ENCODE measurements around the gene PLK5.
"Not testable (repeated sequence)": the region's sequence is repeated elsewhere in the genome, so short reads cannot be mapped to it uniquely, and the experiment has no call there.

Gene PLK5

DNA sequence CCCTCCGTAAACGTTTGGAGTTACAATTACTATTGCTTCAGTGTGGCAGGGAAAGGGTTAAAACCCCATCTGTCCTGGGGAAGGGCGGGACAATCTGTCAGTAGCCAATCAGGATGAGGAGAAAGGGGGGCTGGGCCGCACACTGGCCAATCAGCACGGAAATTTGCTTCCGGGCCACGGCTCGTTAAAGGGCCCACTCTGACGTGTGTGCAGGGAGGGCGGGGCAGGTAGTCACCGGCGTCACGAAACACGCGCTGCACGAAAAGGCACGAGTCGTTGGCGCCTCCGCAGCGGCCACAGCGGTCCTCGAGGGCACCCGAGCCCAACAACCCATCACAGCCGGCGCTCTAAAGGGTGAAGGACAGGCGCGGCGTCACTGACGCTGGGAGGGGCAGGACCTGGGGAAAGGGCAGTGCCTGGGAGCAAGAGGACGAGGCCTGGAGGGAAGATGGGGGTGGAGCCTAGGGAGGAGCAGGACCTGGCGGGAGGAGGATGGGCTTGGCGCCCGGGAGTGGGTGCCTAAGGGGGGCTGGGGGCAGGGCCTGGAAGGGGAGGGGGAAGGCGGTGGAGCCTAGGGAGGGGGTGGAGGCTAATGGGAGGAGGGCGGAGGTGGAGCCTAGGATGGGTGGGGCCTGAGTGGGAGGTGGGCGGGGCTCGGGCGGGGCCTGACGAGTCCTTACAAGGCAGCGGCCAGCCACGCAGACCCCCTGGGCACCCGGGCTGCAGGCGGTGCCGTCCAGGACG is 15.9 kb upstream of the PLK5 start:
- peak; percentile 98 for DNase-seq (ENCODE audit: low spot score)

DNA sequence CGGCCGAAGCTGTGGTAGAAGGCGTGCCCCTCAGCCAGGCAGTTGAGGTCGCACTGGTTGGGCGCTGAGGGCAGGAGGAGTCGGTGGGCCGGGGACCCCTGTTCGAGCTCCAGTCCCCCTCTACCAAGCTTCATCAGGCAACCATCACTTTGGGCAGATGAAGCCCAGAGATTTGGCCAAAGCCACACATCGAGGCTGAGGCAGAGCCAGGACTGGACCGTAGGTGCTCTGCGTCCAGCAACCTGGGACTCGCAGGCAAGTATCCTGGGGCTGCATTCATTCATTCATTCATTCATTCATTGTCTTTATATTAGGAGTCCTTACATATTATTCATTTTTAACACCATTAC is 15.4 kb upstream of the PLK5 start:
- DNase-seq (ENCODE audit: low spot score), result no peak

GRCh38 chr19:1509602-1510441 is 14.1 kb upstream of the PLK5 start:
- no peak for DNase-seq (ENCODE audit: low spot score)

GRCh38 chr19:1510442-1510806 is 13.5 kb upstream of the PLK5 start:
- DNase-seq (ENCODE audit: low spot score), result no peak

GRCh38 chr19:1510807-1511206 is 13.1 kb upstream of the PLK5 start:
- no peak for DNase-seq (ENCODE audit: low spot score)

GRCh38 chr19:1511318-1512317 is 12.3 kb upstream of the PLK5 start:
- no peak for DNase-seq (ENCODE audit: low spot score)

GRCh38 chr19:1512671-1513498 is 11.0 kb upstream of the PLK5 start, which contains the start of gene ADAMTSL5:
ADAMTSL5 (minus strand) TSS chr19:1513019; CDS start chr19:1510943, 2,076 bp downstream.
- no peak for DNase-seq (ENCODE audit: low spot score)

GRCh38 chr19:1513499-1514294 is 10.2 kb upstream of the PLK5 start:
- no peak for DNase-seq (ENCODE audit: low spot score)

GRCh38 chr19:1514295-1514661 is 9.6 kb upstream of the PLK5 start:
- no peak for DNase-seq (ENCODE audit: low spot score)

- no peak for DNase-seq (ENCODE audit: low spot score)
Measured at GRCh38 chr19:1514986-1515721, 8.7 kb upstream of the PLK5 start.

DNA sequence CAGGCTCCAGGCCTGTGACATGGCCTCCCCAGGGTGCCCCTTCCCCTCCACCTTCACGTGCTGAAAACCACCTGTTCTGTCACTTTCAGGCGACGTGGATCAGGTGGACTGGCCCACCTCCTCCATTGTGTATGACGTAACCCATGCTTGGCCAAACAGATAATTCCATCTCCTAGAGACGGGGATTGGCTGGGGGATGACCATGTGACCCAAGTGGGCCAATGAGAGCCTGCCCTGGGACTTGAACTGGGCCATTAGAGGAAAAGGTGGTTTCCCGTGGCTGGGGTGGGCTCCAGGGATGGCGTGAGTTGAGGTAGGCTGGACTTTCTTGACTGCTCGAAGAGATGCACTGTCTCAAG is 7.5 kb upstream of the PLK5 start:
- no peak for DNase-seq (ENCODE audit: low spot score)

DNA sequence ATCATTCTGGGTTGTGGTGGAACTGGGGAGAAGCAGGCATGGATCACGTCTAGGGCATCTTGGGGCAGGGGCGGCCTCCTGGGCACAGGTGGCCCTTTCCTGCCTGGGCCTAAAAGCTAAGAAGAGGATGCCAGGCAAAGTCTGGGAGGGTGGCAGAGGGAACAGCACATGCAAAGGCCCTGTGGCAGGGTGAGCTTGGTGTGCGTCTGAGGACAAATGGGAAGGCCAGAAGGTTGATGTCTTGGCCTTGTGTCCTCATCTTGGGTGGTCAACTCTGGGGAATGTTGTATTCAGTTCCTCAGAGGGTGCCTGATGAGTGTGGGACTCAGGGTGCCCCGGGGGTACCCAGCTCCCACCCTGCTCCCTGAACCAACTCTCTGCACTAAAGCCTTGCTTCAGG is 5.4 kb upstream of the PLK5 start:
- no peak for DNase-seq (ENCODE audit: low spot score)

- not testable (repeated sequence) for DNase-seq (ENCODE audit: low spot score)
Measured at GRCh38 chr19:1519802-1520201, 4.1 kb upstream of the PLK5 start.

DNA sequence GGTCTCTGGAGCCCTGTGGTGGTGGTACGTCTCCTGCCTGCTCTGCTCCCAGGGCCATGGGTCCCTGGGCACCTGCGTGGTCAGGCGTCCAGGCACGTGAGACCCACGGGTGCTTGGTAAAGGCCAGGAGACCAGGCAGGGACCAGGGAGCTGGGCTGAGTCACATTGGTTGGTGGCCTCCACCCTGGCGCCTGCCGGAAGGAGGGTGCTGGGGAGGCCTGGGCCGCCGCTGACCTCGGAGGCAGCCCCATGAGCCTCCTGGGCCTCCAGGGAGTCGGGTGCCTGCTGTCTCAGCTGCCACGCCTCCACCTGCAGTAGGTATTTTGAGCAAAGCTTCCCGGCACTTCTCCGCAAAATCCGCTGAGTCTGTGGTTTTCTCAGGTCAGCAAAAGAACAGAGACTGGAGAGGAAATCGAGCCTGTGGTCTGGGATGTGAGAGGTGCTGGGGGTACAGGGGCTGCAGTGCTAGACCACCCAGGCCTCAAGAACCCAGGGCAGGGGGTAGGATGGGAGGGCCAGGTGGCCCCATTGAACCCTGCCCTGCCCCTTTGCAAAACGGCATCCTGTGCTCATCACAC is 3.6 kb upstream of the PLK5 start:
- DNase-seq (ENCODE audit: low spot score), result no peak

DNA sequence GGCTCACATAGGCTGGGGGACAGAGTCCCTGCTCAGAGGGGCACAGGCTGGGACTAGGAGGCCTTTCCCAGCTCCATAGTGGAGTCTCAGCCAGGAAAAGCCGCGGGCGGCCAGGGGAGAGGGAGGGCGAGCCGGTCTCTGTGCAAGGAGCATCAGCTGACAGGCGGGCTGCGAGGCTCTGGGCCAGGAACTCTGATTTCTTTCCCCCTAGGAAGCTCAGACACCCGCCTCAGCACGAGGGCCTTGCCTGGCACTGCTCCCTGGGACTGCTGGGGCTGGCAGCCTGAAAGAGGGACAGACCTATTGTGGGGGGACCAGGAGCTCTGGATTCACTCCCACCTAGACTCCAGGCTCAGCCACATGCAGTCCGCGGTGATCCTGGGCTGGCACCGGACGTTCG is 2.2 kb upstream of the PLK5 start:
- no peak for DNase-seq (ENCODE audit: low spot score)

DNA sequence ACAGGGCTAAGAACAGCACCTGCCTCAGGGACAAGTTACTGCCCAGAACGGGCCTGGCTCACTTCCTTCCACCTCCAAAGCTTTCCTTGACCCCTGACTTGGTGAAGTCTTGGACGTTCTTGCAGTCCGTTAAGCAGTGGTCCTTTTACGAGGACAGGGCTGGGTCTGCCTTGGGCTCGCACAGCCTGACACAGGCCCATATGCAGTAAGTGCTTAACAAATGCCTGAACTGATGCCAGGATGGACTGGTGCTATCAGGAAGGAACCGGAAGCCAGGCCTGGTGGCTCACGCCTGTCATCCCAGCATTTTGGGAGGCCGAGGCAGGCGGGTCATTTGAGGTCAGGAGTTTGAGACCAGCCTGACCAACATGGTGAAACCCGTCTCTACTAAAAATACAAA is 1.8 kb upstream of the PLK5 start:
- no peak for DNase-seq (ENCODE audit: low spot score)

GRCh38 chr19:1522838-1523237 is 1.0 kb upstream of the PLK5 start:
- no peak for DNase-seq (ENCODE audit: low spot score)

- no peak for DNase-seq (ENCODE audit: low spot score)
Measured at GRCh38 chr19:1524287-1524971, 552 bp downstream of the PLK5 start.

DNA sequence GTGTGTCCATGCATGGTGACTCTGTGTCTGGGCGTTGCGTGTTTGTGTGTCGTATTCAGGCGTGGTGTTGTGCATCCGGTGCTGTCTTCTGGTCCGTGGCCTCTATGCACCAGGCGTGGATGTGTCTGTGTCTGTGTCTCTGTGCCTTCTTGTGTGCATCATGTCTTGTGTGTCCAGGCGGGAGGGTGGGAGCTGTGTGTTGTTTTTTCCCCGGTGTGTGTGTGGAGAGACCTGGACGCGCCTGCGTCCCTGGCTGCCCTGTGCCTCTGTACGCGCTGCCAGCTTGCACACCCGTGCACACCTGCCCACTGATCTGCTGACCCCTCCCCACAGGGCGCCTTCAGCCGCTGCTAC is 1.1 kb downstream of the PLK5 start:
- DNase-seq (ENCODE audit: low spot score), result no peak

All from SK-N-DZ (cell line).